SK-N-MC (cell line): ENCODE results near the gene LENEP.

Experiments
- DNase-seq: peaks from one replicate; pipeline ENCODE4 v3.0.0-alpha.2; 2011; ENCODE audit warnings: low read depth, low spot score
- H3K27ac ChIP-seq: fragments of 200-600 bp; sonication (generic); 2 replicates; pipeline ENCODE4 v1.5.1; 2016; ENCODE audit warnings: mixed run types
- H3K36me3 ChIP-seq: fragments of 200-600 bp; sonication (generic); 2 replicates; pipeline ENCODE4 v1.6.1; 2017; ENCODE audit warnings: antibody characterized with exemption, low read length, mixed read lengths; ENCODE audit not compliant: insufficient read depth
- H3K4me3 ChIP-seq: fragments of 200-600 bp; sonication (generic); 2 replicates; pipeline ENCODE4 v1.5.1; 2016
- H3K9ac ChIP-seq: fragments of 200-600 bp; sonication (generic); 2 replicates; pipeline ENCODE4 v1.8.0; 2017; ENCODE audit warnings: mixed run types, mixed read lengths; ENCODE audit not compliant: insufficient read length
- H3K9me3 ChIP-seq: fragments of 200-600 bp; sonication (generic); 2 replicates; pipeline ENCODE4 v1.6.1; 2017; ENCODE audit warnings: low read depth, mild to moderate bottlenecking, antibody characterized with exemption, low read length, moderate library complexity, mixed read lengths
- EZH2 ChIP-seq: fragments of 200-600 bp; sonication (generic); IDR thresholded peaks from one replicate; pipeline ENCODE4 v1.6.1; 2017; ENCODE audit warnings: antibody characterized with exemption
- FOXP2 ChIP-seq: optimal IDR thresholded peaks from 2 replicates; pipeline ENCODE3; 2011; ENCODE audit warnings: mild to moderate bottlenecking, moderate library complexity; ENCODE audit not compliant: insufficient read depth; ENCODE audit errors: extremely low read length, control extremely low read depth
- POLR2AphosphoS5 ChIP-seq: IDR thresholded peaks from 2 replicates; pipeline ENCODE4 v1.6.1; 2012; ENCODE audit warnings: mild to moderate bottlenecking, low read depth, low read length, borderline replicate concordance

The LENEP gene

DNA sequence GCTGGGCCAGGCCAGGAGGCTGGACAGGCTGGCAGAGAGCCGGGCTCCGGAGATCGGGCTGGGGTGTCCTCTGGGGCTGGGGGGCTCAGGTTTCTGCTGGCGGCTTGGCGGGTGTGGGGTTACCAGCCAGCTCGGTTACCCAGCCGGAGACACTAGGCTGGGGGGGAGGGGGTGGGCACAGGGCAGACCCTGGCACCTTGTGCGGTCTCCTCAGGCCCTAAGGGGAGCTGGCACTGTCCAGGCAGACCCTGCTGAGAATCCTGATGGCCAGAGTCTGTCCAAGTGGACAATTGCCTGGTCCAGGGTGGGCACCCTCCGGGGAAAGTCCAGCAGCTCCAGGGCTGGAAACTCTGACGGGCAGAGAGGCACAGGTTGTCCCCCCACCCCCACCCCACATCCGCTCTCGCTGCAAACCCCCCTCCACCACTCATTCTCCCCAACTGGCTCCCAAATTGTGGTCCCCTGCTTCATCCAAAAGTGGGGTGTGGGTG, 15.9 kb downstream of the LENEP start:
- no peak overlapping the region for H3K4me3 ChIP-seq
- no peaks in the 10 kb centered on the region; the same call in 1 of the 2 replicates for H3K36me3 ChIP-seq
- TF ChIP-seq EZH2 = no peak
- no peak for TF ChIP-seq FOXP2
- no peak for TF ChIP-seq POLR2AphosphoS5
- no peaks in the 10 kb centered on the region for H3K9me3 ChIP-seq
- H3K27ac ChIP-seq = no peak overlapping the region
- no peak overlapping the region for H3K9ac ChIP-seq
- no peak for DNase-seq

DNA sequence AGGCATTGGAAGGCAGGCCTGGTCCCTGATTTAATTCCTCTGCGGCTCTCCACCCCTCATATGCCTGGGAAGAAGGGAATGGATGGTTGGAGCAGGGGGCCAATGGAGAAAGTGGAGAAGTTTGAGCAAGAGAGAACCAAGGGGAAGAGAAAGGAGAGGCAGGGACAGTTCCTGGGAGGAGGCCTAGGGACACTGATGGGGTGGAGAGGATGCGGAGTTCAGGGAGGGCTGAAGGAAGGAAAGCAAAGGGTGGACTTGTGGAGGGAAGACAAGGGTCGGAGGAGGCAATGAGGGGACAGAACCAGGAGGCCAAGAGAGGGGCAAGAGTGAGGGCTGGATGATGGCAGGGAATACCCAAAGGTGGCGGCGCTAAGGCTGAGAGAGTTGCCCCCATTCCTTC, 16.4 kb downstream of the LENEP start:
- no peaks in the 10 kb centered on the region; the same call in 1 of the 2 replicates for H3K36me3 ChIP-seq
- H3K9me3 ChIP-seq = no peaks in the 10 kb centered on the region
- no peak overlapping the region for H3K4me3 ChIP-seq
- no peak overlapping the region for H3K27ac ChIP-seq
- no peak overlapping the region for H3K9ac ChIP-seq
- DNase-seq = no peak
- TF ChIP-seq EZH2 = no peak
- no peak for TF ChIP-seq FOXP2
- TF ChIP-seq POLR2AphosphoS5 = no peak

DNA sequence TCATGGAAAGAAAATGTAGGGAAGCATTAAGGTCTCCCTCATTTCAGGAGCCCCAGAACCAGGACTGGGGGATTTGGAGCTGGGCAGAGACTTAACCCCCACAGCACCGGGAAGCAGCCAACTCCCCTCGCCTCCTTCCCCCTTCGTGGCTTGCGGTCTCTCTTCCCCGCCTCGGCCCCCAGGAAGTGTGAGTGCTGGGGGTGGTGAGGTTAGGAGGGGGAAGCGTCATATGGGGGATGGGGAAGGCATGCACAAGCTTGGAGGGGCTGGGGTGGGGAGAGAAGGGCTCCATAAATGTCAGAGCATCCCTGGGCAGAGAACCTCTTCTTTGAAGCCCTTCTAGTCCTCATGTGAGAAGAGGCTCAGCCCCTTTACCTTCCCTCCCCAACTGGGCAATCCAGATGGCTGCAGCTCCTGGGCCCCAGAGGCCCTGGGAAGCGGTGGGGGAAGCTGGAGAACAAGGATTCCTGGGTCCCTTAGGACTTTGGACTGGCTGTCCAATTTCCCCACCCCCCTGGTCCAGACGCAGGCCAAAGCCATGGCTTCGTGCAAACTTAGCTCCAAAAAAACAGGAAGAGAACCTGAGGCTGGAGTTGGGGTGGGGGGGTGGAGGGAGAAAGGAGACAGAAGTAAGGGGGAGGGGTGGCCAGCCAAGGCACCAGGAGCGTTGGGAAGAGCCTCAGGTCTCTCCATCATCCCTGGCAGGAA, 17.0 kb downstream of the LENEP start:
- DNase-seq = no peak
- H3K4me3 ChIP-seq = no peak overlapping the region
- no peak overlapping the region for H3K9ac ChIP-seq
- H3K9me3 ChIP-seq = no peaks in the 10 kb centered on the region
- peak overlapping the region; percentile 9; the same call in 1 of the 2 replicates for H3K27ac ChIP-seq
- TF ChIP-seq FOXP2 (no peak), EZH2 (no peak), POLR2AphosphoS5 (no peak)
- no peaks in the 10 kb centered on the region; the same call in 1 of the 2 replicates for H3K36me3 ChIP-seq

DNA sequence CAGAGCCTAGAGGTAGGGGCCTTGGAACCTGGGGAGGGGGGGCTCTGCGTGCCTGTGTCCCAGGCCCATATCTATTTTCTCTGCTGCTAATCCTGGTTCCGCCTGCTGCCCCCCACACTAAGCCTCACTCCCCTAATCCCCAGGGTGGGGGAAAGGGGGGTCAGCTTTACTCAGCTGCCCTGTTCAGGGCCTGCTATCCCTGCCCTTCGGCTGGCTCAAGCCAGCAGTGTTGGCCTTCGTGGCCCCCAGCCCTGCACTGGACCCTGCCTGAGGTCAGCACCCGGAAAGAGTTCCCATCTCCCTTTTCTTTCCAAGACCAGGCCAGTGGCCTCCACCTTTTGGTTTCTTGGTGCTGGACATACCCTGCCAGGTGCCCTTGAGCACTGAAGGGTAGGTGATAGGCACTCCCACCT, 17.6 kb downstream of the LENEP start:
- Histone ChIP-seq H3K9ac (no peak overlapping the region), H3K27ac (no peak overlapping the region), H3K36me3 (peaks cover 2% of the 10 kb centered on the region; the same call in 1 of the 2 replicates), H3K4me3 (no peak overlapping the region), H3K9me3 (no peaks in the 10 kb centered on the region)
- TF ChIP-seq EZH2 (no peak), POLR2AphosphoS5 (no peak), FOXP2 (no peak)
- no peak for DNase-seq

DNA sequence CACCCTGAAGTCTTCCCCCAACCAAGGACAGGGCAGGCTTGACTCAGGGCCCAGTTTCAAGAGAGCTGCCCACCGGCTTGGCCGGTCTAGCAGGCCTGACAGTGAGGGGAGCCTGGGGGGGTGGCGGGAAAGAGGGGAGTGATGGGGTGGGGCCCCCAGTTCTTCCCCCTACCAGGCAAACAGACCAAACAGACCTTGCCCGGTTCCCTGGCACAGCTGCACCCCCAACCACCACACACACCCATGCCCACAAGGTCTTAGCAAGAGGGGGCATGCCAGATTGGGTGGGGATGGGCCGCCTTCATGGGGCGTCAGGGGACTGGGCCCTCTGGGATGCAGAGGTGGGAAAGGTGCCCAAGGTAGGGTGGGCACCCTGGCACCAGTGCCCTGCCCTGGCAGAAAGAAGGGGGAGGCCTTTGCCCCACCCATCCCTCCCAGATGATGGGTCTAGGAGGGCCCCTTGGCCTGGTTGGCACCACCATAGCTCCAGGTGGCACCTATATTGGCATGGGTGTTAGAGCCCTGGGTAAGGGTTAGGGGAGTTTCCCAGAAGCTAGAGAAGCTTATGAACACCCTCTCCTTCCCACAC, 18.1 kb downstream of the LENEP start:
- no peak for DNase-seq

DNA sequence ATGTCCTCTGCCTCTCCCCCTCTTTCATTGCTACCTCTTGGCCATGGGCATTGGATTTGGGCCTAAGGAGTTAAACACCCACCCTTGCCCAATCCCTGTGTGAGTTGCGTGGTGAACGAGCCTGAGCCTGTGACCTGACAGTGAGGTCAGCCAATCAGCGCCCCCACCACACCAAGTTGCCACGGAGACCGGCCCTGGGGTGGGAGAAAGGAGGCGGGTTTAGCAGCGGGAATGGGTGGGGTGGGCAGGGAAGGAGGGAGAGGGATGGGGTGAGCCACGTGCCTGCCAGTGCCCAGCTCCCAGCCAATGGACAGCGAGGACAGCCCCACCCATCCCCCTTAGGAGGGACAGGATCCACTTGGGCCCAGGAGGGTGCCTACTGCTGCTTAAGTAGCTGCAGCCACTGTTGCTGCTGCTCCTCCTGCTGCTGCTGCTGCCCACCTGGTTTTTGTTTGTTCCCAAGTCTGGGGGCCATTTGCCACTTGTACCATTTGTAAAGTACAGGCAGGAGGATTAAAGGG, 18.7 kb downstream of the LENEP start:
- H3K4me3 ChIP-seq = no peak overlapping the region
- TF ChIP-seq FOXP2 (no peak), POLR2AphosphoS5 (0 out of 2 replicates have a peak, but pooled peaks have one; percentile 12), EZH2 (no peak)
- peak overlapping the region; percentile 54 for H3K27ac ChIP-seq
- no peaks in the 10 kb centered on the region for H3K9me3 ChIP-seq
- no peak overlapping the region for H3K9ac ChIP-seq
- DNase-seq = no peak
- peaks cover 10% of the 10 kb centered on the region; the same call in 1 of the 2 replicates for H3K36me3 ChIP-seq

More for the DNA sequence above, 18.1 kb downstream of the LENEP start:
- Histone ChIP-seq H3K36me3 (peaks cover 7% of the 10 kb centered on the region; the same call in 1 of the 2 replicates), H3K9ac (no peak overlapping the region), H3K4me3 (no peak overlapping the region), H3K27ac (no peak overlapping the region), H3K9me3 (no peaks in the 10 kb centered on the region)
- TF ChIP-seq POLR2AphosphoS5 = no peak
- no peak for TF ChIP-seq EZH2
- no peak for TF ChIP-seq FOXP2

DNA sequence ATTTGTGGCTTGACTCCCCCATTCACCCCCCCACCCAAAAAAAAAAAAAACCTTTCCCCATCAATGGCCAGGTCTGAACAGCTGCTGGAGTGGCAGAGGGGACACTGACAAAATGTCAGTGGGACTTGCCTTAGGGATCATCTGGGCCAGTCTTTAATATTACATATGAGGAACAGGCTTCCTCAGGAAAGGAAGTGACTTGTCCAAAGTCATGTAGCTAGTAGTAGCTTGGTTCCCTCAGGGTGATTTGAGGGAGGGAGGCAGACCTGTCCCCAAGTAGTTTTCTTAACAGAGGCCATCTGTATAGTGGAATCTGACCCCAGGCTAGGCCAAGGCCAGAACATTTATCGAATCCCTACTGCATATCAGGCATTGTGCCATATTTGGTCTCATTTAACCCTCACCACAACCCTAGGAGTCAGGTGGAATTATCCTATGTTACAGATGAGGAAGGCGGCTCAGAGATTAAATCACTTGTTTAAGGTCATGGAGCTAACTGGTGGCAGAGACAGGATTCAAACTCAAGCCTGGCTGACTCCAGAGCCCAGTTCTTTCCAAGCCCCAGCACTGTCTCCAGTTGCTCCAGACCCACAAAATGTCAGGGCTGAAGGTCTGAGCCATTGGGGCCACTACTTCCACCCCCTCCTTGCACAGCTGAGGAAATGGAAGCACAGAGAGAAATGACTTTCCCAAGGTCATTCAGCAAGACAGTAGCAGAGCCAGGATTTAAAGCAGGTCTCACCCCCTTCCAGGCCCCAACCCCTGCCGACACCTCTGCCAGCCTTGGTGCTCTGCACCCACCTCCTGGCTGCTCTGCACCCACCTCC, 19.6 kb downstream of the LENEP start:
- Histone ChIP-seq H3K36me3 (peaks cover 10% of the 10 kb centered on the region; the same call in 1 of the 2 replicates), H3K9me3 (no peaks in the 10 kb centered on the region), H3K27ac (peak overlapping the region; percentile 54; the same call in 1 of the 2 replicates), H3K4me3 (no peak overlapping the region), H3K9ac (no peak overlapping the region)
- TF ChIP-seq FOXP2 (no peak), EZH2 (no peak), POLR2AphosphoS5 (no peak)
- DNase-seq = no peak
